Measurements from ENCODE around the gene SPINT3. TPM values are rescaled to one million over a fixed set of nuclear protein-coding genes. Genes with fewer than 3 reads are reported as not detected.

The SPINT3 gene
- total and polyA plus RNA-seq, 12 donors, result not detected

DNA sequence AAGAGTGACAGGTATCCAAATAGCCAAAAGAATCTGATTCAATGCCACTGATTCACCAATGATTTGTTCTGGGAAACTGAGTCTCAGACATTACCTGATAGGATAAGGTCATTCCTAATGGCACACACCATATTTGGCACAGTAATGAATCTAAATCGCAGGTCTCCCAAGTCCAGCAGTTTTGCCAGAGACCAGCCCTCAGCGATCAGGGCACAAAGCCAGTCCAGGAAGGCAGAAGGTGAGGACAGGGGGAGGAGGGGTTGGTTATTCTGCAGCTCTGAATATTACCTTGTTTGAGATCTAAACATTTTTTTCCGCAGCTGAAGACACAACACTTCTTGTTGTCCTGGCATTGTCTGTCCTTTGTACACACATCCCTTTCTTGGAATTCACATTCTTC is 29.9 kb upstream of the SPINT3 start:
- Histone ChIP-seq H3K27ac (no peak overlapping the region), H3K36me3 (replicated peaks in 1 of 2) (no peaks in the 10 kb centered on the region), H3K9me3 (replicated peaks in 1 of 3) (no peaks in the 10 kb centered on the region), H3K4me1 (replicated peaks in 1 of 2) (no peaks in the 10 kb centered on the region), H3K4me3 (no peak overlapping the region), H3K27me3 (peaks cover 13% of the 10 kb centered on the region)
- DNase-seq, result no peak
- WGBS, 4 donors, result 54 to 72% (median 65%) methylated on average over 3 of the region's 3 CpGs
- TF ChIP-seq POLR2A (IDR thresholded peaks at IDR 0.05), result no peak
- TF ChIP-seq, protein P1, sequence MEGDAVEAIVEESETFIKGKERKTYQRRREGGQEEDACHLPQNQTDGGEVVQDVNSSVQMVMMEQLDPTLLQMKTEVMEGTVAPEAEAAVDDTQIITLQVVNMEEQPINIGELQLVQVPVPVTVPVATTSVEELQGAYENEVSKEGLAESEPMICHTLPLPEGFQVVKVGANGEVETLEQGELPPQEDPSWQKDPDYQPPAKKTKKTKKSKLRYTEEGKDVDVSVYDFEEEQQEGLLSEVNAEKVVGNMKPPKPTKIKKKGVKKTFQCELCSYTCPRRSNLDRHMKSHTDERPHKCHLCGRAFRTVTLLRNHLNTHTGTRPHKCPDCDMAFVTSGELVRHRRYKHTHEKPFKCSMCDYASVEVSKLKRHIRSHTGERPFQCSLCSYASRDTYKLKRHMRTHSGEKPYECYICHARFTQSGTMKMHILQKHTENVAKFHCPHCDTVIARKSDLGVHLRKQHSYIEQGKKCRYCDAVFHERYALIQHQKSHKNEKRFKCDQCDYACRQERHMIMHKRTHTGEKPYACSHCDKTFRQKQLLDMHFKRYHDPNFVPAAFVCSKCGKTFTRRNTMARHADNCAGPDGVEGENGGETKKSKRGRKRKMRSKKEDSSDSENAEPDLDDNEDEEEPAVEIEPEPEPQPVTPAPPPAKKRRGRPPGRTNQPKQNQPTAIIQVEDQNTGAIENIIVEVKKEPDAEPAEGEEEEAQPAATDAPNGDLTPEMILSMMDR (IDR thresholded peaks at IDR 0.05), result no peak
- intact Hi-C loops (cut with DNase I), result loop anchor here (5.0 to 10.0 kb wide), 2 partner anchors 227 to 229 kb away; no protein-coding TSS in a partner anchor

DNA sequence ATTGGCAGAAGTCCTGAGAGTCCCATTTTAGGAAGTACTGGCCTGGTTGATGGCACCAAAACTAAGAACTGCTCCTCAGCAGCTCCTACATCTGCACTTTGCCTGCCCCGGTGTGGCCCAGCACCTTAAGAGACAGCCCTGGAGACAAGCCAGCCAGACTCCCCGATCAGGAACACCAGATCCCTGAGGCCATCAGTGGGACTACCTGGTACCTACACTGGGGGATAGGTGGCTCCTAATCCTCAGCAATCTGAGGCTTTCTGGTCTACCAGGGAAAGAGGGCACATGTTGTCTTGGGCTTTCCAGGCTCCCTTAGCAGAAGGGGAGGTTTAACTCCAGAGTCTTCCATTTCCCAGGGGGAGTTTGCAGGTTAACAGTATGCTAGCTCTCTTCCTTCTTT is 24.0 kb upstream of the SPINT3 start, which contains the start of gene WFDC6:
TSS of gene WFDC6 (minus strand) at position 101 of the 400 bp plus-strand sequence. CDS start at position 26, 75 bp downstream.
- H3K4me3 ChIP-seq, result no peak within 1 kb of the TSS
- H3K36me3 ChIP-seq (replicated peaks in 1 of 2), result no peaks in the 10 kb centered on the region
- H3K4me1 ChIP-seq (replicated peaks in 1 of 2), result no peaks in the 10 kb centered on the region
- H3K9me3 ChIP-seq (replicated peaks in 1 of 3), result no peaks in the 10 kb centered on the region
- 83 to 88% (median 86%) methylated on average over 2 of the region's 2 CpGs for WGBS, 4 donors
- TF ChIP-seq POLR2A (IDR thresholded peaks at IDR 0.05), result no peak
- TF ChIP-seq, protein P1 (IDR thresholded peaks at IDR 0.05), result no peak
- H3K27ac ChIP-seq, result no peak within 1 kb of the TSS
- intact Hi-C loops (cut with DNase I), result no loop called here
- peaks cover 10% of the 10 kb centered on the region for H3K27me3 ChIP-seq
- DNase-seq, result no peak

DNA sequence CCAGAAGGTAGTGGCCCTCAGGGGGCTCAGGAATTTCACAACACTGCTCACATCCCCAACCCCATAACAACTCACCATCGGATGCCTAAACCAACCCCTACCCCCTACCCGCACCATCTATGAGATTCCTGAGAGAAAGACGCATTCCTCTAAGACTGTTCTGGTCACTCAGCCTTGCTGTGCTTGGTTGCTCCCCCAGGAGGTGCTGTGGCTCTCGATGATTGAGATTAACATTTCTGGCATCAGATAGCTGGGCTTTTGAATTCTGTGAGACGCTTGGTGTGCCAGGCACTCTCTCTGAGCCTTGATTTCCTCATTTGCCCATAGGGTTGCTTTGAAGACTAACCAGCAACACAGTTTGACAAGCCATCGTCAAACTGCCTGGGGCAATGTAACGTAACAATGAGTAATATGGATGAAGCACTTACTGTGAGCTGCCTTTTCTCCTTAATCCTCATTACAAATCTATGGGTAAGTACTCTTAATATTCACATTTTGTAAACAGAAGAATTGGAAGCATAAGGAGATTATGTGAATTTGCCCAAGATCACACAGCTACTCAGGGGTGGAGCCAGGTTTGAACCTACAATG is 22.9 kb upstream of the SPINT3 start:
- intact Hi-C loops (cut with DNase I), result no loop called here
- no peaks in the 10 kb centered on the region for H3K36me3 ChIP-seq (replicated peaks in 1 of 2)
- DNase-seq, result no peak
- H3K9me3 ChIP-seq (replicated peaks in 1 of 3), result no peaks in the 10 kb centered on the region
- TF ChIP-seq POLR2A (IDR thresholded peaks at IDR 0.05), result no peak
- TF ChIP-seq, protein P1 (IDR thresholded peaks at IDR 0.05), result no peak
- no peaks in the 10 kb centered on the region for H3K4me1 ChIP-seq (replicated peaks in 1 of 2)
- H3K27ac ChIP-seq, result no peak overlapping the region
- no peak overlapping the region for H3K4me3 ChIP-seq
- 51 to 70% (median 60%) methylated on average over 7 of the region's 7 CpGs for WGBS, 4 donors
- peaks cover 10% of the 10 kb centered on the region for H3K27me3 ChIP-seq

DNA sequence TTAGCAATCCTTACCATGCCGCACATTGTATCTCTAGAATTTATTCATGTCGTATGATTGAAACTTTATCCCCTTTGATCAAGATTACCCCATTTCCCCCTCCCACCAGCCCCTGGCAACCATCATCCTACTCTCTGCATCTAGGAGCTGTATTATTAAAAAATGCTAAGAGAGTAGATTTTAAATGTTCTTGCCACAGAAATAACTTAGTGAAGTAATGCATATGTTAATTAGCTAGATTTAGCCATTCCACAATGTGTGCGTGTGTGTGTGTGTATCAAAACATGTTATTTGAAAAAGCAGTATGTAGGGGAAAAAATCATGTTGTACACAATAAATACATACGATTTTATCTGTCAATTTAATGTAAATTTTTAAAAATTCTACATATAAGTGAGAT is 11.9 kb upstream of the SPINT3 start:
- Histone ChIP-seq H3K27ac (no peak overlapping the region), H3K27me3 (peaks cover 15% of the 10 kb centered on the region), H3K36me3 (replicated peaks in 1 of 2) (no peaks in the 10 kb centered on the region), H3K4me3 (no peak overlapping the region), H3K9me3 (replicated peaks in 1 of 3) (no peaks in the 10 kb centered on the region), H3K4me1 (replicated peaks in 1 of 2) (no peaks in the 10 kb centered on the region)
- 70 to 75% (median 72%) methylated on average over 4 of the region's 4 CpGs for WGBS, 4 donors
- intact Hi-C loops (cut with DNase I), result no loop called here
- DNase-seq, result no peak
- TF ChIP-seq, protein P1 (IDR thresholded peaks at IDR 0.05), result no peak
- no peak for TF ChIP-seq POLR2A (IDR thresholded peaks at IDR 0.05)
